ENCODE data around the gene RIGI. TPM values are rescaled to one million over a fixed set of nuclear protein-coding genes. Genes with fewer than 3 reads are reported as not detected.
"Not testable (repeated sequence)": the region's sequence is repeated elsewhere in the genome, so short reads cannot be mapped to it uniquely, and the experiment has no call there.

The RIGI gene
- total and polyA plus RNA-seq, 10 of the 15 experiments (the other 5 are each of a cell fraction or from before 2014, with no cell fraction given) = 5.3 to 15.2 (median 9.1) TPM

- H3K4me1 ChIP-seq (ENCODE audit: control insufficient read depth, insufficient read depth, low read length); H3K36me3 ChIP-seq (ENCODE audit: control insufficient read depth in 2 of 2, insufficient read depth in 2 of 2, low read length in 1 of 2); H3K9me3 ChIP-seq (replicated peaks; ENCODE audit: control insufficient read depth, insufficient read depth, low read length); DNase-seq (ENCODE audit: low read depth, low spot score); H2AFZ ChIP-seq (ENCODE audit: control insufficient read depth, low read depth, low read length); H3K27ac ChIP-seq (ENCODE audit: control insufficient read depth, insufficient read depth); H3K9ac ChIP-seq (ENCODE audit: control insufficient read depth, insufficient read depth, low read length); FAIRE-seq; H4K20me1 ChIP-seq (ENCODE audit: control insufficient read depth, insufficient read depth); in situ Hi-C loops (cut with MboI); BruUV-seq (replicated peaks); H3K27me3 ChIP-seq (replicated peaks in 1 of 2; ENCODE audit: control insufficient read depth in 2 of 2, insufficient read depth in 2 of 2, low read length in 1 of 2); ATAC-seq: not testable (repeated sequence)
- peak; percentile 95 for TF ChIP-seq MLLT1 (IDR thresholded peaks at IDR 0.05)
- intact Hi-C loops (cut with micrococcal nuclease; ENCODE audit: unreplicated experiment) = loop anchor here (2.0 kb wide), 1 partner anchor 48 kb away; the partner anchor contains the start of gene NDUFB6
- SMC1A ChIA-PET (ENCODE audit: uncharacterized antibody, unreplicated experiment) = interaction anchor here (1.1 to 4.4 kb wide), 7 partner anchors 18 to 145 kb away, joined by 3 to 40 read pairs (median 6); partner anchors contain the start of genes ACO1 and NDUFB6
- POLR2A ChIA-PET = interaction anchor here (2.5 to 3.3 kb wide), 3 partner anchors 26 to 140 kb away, joined by 9 to 19 read pairs (median 12); partner anchors contain the start of genes ACO1, SMIM27 and TOPORS
- 97% methylated on average over 10 of the region's 11 CpGs for WGBS (ENCODE audit: insufficient coverage, insufficient replicate concordance, low lambda C conversion rate, missing lambda C conversion rate)
- Histone ChIP-seq H3K79me2 (ENCODE audit: control insufficient read depth, insufficient read depth, low read length) (peaks cover 25% of the 10 kb centered on the region), H3K4me2 (ENCODE audit: control insufficient read depth, insufficient read depth) (peak overlapping the region; percentile 86), H3K4me3 (peak overlapping the region; percentile 98)
- RAD21 ChIA-PET (ENCODE audit: unreplicated experiment) = interaction anchor here (0.6 to 2.5 kb wide), 3 partner anchors 14 to 147 kb away, joined by 3 to 36 read pairs (median 4); partner anchors contain the start of gene ACO1
- CTCF ChIA-PET = interaction anchor here (1.0 to 3.3 kb wide), 6 partner anchors 21 to 145 kb away, joined by 3 to 58 read pairs (median 20); partner anchors contain the start of genes SMIM27 and TOPORS
Measured at GRCh38 chr9:32524558-32524891, 1.5 kb downstream of the RIGI start.

GRCh38 chr9:32523910-32524309 lies 2.1 kb downstream of the RIGI start:
- no peak for ATAC-seq
- CTCF ChIA-PET = interaction anchor here (0.7 to 1.3 kb wide), 3 partner anchors 48 to 145 kb away, joined by 3 to 5 read pairs (median 3); no protein-coding TSS in a partner anchor
- BruUV-seq (replicated peaks) = no TSS peak
- FAIRE-seq = no peak
- Histone ChIP-seq H2AFZ (ENCODE audit: control insufficient read depth, low read depth, low read length) (no peak overlapping the region), H3K9ac (ENCODE audit: control insufficient read depth, insufficient read depth, low read length) (no peak overlapping the region), H3K9me3 (replicated peaks; ENCODE audit: control insufficient read depth, insufficient read depth, low read length) (peaks cover under 1% of the 10 kb centered on the region; the same call in 1 of the 3 replicates), H3K4me1 (ENCODE audit: control insufficient read depth, insufficient read depth, low read length) (no peaks in the 10 kb centered on the region; the same call in 1 of the 2 replicates), H3K27me3 (replicated peaks in 1 of 2; ENCODE audit: control insufficient read depth in 2 of 2, insufficient read depth in 2 of 2, low read length in 1 of 2) (no peaks in the 10 kb centered on the region), H4K20me1 (ENCODE audit: control insufficient read depth, insufficient read depth) (no peaks in the 10 kb centered on the region), H3K79me2 (ENCODE audit: control insufficient read depth, insufficient read depth, low read length) (peaks cover 25% of the 10 kb centered on the region), H3K27ac (ENCODE audit: control insufficient read depth, insufficient read depth) (no peak overlapping the region), H3K4me2 (ENCODE audit: control insufficient read depth, insufficient read depth) (peak overlapping the region; percentile 86), H3K4me3 (0 out of 2 replicates have a peak overlapping the region, but pooled peaks have one; percentile 32), H3K36me3 (ENCODE audit: control insufficient read depth in 2 of 2, insufficient read depth in 2 of 2, low read length in 1 of 2) (no peaks in the 10 kb centered on the region)
- no peak for DNase-seq (ENCODE audit: low read depth, low spot score)
- RAD21 ChIA-PET (ENCODE audit: unreplicated experiment) = interaction anchor here (1.3 kb wide), 1 partner anchor 146 kb away, joined by 3 read pairs; no protein-coding TSS in a partner anchor
- 54% methylated on average over 1 of the region's 1 CpG for WGBS (ENCODE audit: insufficient coverage, insufficient replicate concordance, low lambda C conversion rate, missing lambda C conversion rate)
- SMC1A ChIA-PET (ENCODE audit: uncharacterized antibody, unreplicated experiment) = interaction anchor here (1.0 to 4.4 kb wide), 4 partner anchors 26 to 144 kb away, joined by 3 to 40 read pairs (median 4); no protein-coding TSS in a partner anchor
- intact Hi-C loops (cut with micrococcal nuclease; ENCODE audit: unreplicated experiment) (loop anchor here (2.0 kb wide), 1 partner anchor 49 kb away; the partner anchor contains the start of gene NDUFB6), in situ Hi-C loops (cut with MboI) (no loop called here)
- POLR2A ChIA-PET = interaction anchor here (2.6 to 3.3 kb wide), 2 partner anchors 26 to 140 kb away, joined by 9 to 19 read pairs; partner anchors contain the start of gene ACO1
- TF ChIP-seq BHLHE40 (IDR thresholded peaks at IDR 0.05; ENCODE audit: borderline replicate concordance in 1 of 2, low read depth in 2 of 2, low read length in 1 of 2) (no peak), BACH1 (IDR thresholded peaks at IDR 0.05; ENCODE audit: borderline replicate concordance) (no peak), PAX8 (IDR thresholded peaks at IDR 0.05) (no peak), NFYB (IDR thresholded peaks at IDR 0.05; ENCODE audit: insufficient read depth, low read depth, low read length) (no peak)

Data from GM12878 (cell line).